HG03095 (cell line): ENCODE results near the gene ZNF780B.

ENCODE experiments used
- ATAC-seq: cut with Tn5 transposase; IDR thresholded peaks from one replicate; pipeline ENCODE4 v1.9.1; 2021; ENCODE audit warnings: moderate library complexity; ENCODE audit not compliant: unreplicated experiment

ZNF780B gene

DNA sequence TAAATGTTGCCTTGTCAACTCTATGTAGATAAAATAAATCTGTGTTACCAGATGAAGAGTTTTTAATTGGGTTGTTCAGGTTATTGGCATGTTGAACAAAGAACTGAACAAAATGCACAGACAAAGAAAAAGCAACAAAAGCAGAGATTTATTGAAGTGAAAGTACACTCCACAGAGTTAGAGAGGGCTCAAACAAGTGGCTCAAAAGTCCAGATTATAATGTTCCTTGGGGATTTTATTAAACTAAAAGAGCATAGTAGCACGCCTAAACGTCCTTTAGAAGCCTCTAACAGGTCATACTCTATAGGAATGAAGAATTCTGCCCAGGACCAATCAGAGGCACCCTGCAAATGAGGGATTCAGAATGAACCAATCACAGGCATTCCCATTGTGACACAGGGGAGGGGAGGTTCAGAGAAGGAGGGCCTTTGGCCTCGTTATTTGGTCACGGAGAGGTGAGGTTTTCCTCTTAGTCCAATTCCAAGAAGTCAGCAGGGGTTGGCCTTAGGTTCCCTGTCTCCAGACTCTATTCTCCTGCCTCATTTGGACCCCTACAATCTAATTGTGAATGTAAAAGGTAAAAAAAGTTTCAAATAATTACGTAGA is 72.2 kb downstream of the ZNF780B start:
- no peak for ATAC-seq

GRCh38 chr19:39982883-39983282 is 73.1 kb downstream of the ZNF780B start:
- ATAC-seq = no peak
